H4 (cell line): ENCODE results near the gene PIK3AP1. TPM values are rescaled to one million over a fixed set of nuclear protein-coding genes. Genes with fewer than 3 reads are reported as not detected.
"Not testable (repeated sequence)": the region's sequence is repeated elsewhere in the genome, so short reads cannot be mapped to it uniquely, and the experiment has no call there.

Experiments used
- DNase-seq: peaks from one replicate; pipeline ENCODE4 v3.0.0-alpha.2; 2015; ENCODE audit warnings: low spot score
- total RNA-seq: library from RNA; depleted of rRNA; stranded (reverse); fragments of >200 nt; shearing (Covaris generic); gene quantifications from 2 replicates; pipeline ENCODE4 v1.2.3, GENCODE V29; 2014

The PIK3AP1 gene
- total RNA-seq, 1 experiment from 2014 or later, result 0.43 TPM

DNA sequence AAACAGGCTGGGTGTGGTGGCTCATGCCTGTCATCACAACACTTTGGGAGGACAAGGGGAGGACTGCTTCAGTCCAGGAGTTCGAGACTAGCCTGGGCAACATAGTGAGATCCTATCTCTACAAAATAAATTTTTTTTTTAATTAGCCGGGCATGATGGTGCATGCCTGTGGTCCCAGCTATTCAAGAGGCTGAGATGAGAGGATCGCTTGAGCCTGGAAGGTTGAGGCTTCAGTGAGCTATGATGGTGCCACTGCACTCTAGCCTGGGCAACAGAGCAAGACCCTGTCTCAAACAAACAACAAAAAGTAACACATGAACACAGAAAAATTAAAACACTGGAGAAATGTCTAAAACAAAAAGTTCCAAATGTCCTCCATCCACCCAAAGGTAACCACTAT lies 22.9 kb downstream of the PIK3AP1 start:
- DNase-seq, result no peak

DNA sequence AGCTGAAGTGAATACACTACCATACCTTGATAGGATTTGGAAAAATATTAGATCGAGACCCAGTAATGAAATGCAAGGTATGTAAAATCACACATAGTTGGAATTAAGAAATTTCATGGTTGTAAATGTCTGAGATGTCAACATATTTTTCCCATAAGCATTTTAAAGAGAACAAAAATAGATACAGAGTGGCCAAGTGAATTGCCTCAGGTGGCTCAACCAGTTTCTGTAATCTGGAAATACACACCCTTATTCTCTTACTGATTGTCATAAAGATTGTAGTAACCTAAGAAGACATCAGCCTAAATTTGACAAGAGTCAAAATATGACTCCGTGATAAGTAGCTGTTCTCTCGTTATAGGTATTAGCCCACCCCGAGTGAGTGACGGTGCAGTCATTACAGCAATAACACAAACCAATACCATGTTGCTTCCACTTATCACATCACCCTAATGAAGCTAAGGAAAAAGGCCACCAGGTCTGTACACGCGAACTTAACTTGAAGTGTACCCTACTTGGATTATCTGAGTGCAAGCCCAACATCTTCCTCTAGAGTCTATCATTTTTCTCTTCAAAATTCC lies 23.4 kb downstream of the PIK3AP1 start:
- no peak for DNase-seq

DNA sequence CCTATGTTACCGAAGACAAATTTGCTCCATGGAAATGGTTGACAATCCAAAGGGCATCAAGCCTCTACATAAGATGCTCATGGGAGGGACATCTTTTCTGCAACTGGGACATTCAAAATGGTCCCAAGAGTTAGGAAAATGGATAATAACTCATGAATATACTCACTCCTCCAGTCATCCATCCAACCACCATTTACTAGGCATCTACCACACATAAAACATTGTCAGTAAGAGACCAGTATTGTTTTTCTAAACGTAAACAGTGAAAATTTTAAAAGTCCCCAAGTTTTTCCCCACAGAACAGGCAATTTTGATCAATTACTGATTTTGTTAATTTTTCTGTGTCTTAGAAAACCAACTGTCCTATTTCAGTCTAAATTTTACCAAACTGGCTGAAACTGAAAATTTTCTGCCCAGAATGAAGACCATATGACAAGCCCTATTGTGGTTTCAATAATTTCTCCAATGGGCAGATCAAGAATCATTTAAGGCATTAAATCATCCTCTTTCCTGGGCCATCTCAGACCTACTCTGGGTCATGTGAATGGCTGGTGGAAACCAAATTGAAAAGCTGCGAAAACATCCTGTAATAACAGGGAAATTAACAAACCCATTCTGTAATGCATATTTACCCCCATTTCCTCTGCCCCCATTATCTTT lies 24.2 kb downstream of the PIK3AP1 start:
- DNase-seq, result no peak

DNA sequence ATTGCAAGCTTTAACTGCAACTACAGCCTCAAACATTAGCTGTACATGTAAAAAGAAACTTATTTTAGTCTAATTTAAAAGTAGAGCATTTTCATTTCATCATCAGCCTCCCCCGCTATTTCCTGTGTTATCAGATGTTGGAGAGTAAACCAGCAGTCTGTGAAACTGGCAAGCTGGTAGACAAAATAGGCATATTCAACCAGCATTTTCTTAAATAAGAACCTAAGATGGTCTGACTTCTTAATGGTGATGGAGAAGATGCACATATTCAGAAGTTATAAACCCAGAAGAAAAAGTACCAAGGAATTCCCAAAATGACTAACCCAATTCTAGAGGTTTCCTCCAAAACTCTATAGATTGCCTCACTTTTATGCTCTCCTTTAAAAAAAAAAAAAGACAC lies 24.9 kb downstream of the PIK3AP1 start:
- no peak for DNase-seq

- DNase-seq, result no peak
Measured at GRCh38 chr10:96693431-96693830, 26.9 kb downstream of the PIK3AP1 start.

GRCh38 chr10:96692427-96692826 lies 27.9 kb downstream of the PIK3AP1 start:
- DNase-seq, result no peak

DNA sequence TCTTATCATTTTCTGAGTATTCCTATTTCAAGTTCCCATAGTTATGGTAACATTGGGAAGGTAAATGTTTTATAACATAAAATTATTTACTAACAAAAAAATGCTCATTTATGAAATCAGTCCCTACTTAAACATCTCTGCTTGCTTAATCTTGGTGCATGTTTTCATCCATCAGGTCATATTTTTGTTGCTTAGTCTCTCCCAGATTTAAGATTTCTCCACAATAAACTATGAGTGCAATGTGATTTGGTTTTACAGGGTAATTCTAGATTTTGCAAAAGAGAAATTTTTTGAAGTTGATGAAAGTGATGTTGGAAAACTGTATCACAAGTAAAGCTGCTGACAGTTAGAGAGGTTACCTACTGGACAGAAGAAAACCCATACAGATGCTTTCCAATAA lies 28.6 kb downstream of the PIK3AP1 start:
- no peak for DNase-seq

- DNase-seq, result peak; percentile 36
Measured at GRCh38 chr10:96690755-96691730, 29.3 kb downstream of the PIK3AP1 start.

- DNase-seq, result no peak
Measured at GRCh38 chr10:96688789-96689188, 31.5 kb downstream of the PIK3AP1 start.

- DNase-seq, result no peak
Measured at GRCh38 chr10:96687317-96688012, 32.8 kb downstream of the PIK3AP1 start.

- DNase-seq, result no peak
Measured at GRCh38 chr10:96686514-96686913, 33.8 kb downstream of the PIK3AP1 start.

- DNase-seq, result no peak
Measured at GRCh38 chr10:96685306-96685705, 35.0 kb downstream of the PIK3AP1 start.

- no peak for DNase-seq
Measured at GRCh38 chr10:96684826-96685225, 35.5 kb downstream of the PIK3AP1 start.

DNA sequence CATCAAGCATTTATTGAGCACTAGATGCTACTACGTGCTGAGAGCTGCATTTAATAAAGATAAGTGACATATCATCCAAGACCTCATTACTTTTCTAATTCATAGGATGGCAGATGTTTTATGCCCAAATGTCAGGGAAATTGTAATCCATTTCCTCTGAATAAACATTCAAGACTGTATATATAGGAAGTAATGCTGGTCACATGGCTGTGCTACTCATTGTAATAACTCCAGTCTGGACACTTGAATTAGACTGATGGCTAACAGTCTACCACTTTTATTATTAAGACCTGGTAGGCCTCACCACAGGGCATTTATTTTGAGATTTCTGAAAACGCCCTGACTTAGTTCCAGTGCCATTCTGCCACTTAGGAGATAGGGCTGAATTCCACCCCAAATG lies 36.6 kb downstream of the PIK3AP1 start:
- DNase-seq, result no peak

GRCh38 chr10:96683065-96683464 lies 37.2 kb downstream of the PIK3AP1 start:
- no peak for DNase-seq

- no peak for DNase-seq
Measured at GRCh38 chr10:96681524-96681923, 38.8 kb downstream of the PIK3AP1 start.

DNA sequence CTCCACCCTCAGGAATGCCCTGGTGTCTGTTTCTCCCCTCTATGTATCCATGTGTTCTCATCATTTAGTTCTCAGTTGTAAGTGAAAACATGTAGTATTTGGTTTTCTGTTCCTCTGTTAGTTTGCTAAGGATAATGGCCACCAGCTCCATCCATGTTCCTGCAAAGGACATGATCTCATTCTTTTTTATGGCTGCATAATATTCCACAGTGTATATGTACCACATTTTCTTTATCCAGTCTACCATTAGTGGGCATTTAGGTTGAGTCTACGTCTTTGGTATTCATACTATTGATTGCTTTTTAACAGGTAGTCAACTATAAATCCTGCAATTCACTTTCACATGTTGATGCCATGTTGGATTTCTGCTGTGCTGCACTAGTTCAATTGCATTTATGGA lies 39.9 kb downstream of the PIK3AP1 start:
- DNase-seq, result not testable (repeated sequence)

- DNase-seq, result no peak
Measured at GRCh38 chr10:96678725-96679124, 41.6 kb downstream of the PIK3AP1 start.

DNA sequence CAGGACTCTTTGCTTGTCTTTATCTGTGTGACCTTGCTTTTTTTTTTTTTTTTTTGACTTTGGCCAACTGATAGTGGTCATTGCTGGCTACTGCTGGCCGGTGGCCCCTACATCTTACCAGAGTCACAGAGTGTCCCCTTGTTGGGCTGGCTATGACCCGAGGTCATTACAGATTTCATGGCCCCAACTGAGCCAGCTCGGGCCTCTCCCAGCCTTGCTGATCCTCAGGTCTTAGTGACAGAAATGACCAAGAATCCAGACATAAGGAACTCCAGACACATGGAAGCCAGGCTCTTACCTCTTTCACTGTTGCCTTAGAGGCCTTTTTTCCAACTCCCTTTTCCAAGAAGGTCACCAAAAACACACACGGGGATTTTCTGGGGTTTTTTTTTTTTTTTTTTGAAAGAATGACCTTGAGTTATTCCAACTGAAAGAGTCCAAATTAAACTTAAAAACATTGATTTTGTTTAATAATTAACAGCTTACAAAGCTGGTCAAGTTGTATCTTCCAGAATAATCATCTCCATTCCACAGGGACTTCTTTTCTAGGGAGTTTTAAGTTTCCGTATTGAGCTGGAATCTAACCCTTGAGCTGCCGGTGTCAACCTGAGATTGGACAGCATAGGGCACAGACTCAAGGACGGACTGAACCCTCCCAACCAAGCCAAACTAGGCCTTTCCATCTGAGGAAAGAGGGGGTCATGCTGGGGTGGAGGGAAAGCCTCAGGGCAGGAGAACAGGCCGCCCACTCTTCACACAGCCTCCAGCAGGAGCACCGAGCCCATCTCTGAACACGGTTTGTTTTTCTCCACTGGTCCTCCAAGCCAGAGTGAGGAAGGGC lies 43.8 kb downstream of the PIK3AP1 start:
- DNase-seq, result no peak

- no peak for DNase-seq
Measured at GRCh38 chr10:96675846-96676245, 44.5 kb downstream of the PIK3AP1 start.
